RWPE2 (cell line): ENCODE data around the gene NOS1AP.

Source experiments
- ATAC-seq: fragments of 200-7000 bp; cut with Tn5 transposase; 3 replicates; pipeline ENCODE4 v1.9.1; 2021; ENCODE audit warnings: low read depth
- DNase-seq: peaks from one replicate; pipeline ENCODE4 v3.0.0-alpha.2; 2020; ENCODE audit warnings: low spot score
- H3K27ac ChIP-seq: fragments of 450-650 bp; 2 replicates; pipeline ENCODE4 v1.5.1; 2017; ENCODE audit warnings: mild to moderate bottlenecking; ENCODE audit not compliant: poor library complexity, severe bottlenecking
- H3K27me3 ChIP-seq: fragments of 250-450 bp; sonication (Bioruptor Pico); 2 replicates; pipeline ENCODE4 v1.5.1; 2021; ENCODE audit warnings: mild to moderate bottlenecking, moderate library complexity; ENCODE audit not compliant: insufficient read depth, poor library complexity, severe bottlenecking
- H3K36me3 ChIP-seq: fragments of 250-450 bp; sonication (Bioruptor Pico); 2 replicates; pipeline ENCODE4 v1.5.1; 2020; ENCODE audit warnings: low read depth, mild to moderate bottlenecking, moderate library complexity
- H3K4me1 ChIP-seq: fragments of 250-450 bp; sonication (Bioruptor Pico); 2 replicates; pipeline ENCODE4 v1.5.1; 2021; ENCODE audit warnings: mild to moderate bottlenecking, moderate library complexity; ENCODE audit not compliant: insufficient read depth, poor library complexity, severe bottlenecking
- H3K4me3 ChIP-seq: fragments of 250-450 bp; sonication (Bioruptor Pico); 2 replicates; pipeline ENCODE4 v1.5.1; 2021; ENCODE audit warnings: mild to moderate bottlenecking, moderate library complexity; ENCODE audit not compliant: severe bottlenecking
- H3K9me3 ChIP-seq: fragments of 250-450 bp; sonication (Bioruptor Pico); 2 replicates; pipeline ENCODE4 v1.5.1; 2021; ENCODE audit warnings: mild to moderate bottlenecking, moderate library complexity; ENCODE audit not compliant: severe bottlenecking
- CTCF ChIP-seq: fragments of 450-650 bp; IDR thresholded peaks from one replicate; pipeline ENCODE4 v1.5.1; 2017; ENCODE audit warnings: mild to moderate bottlenecking, moderate library complexity; ENCODE audit not compliant: poor library complexity, severe bottlenecking

Gene NOS1AP

GRCh38 chr1:162388083-162388594 lies 318.6 kb downstream of the NOS1AP start:
- H3K27ac ChIP-seq, result peak overlapping the region; percentile 47
- H3K4me1 ChIP-seq, result peaks cover 19% of the 10 kb centered on the region
- no peak for ATAC-seq

GRCh38 chr1:162388615-162389014 lies 319.1 kb downstream of the NOS1AP start:
- H3K9me3 ChIP-seq, result no peaks in the 10 kb centered on the region
- TF ChIP-seq CTCF, result no peak
- H3K27ac ChIP-seq, result peak overlapping the region; percentile 47
- DNase-seq, result no peak
- no peaks in the 10 kb centered on the region for H3K36me3 ChIP-seq
- no peaks in the 10 kb centered on the region for H3K27me3 ChIP-seq
- H3K4me1 ChIP-seq, result peaks cover 19% of the 10 kb centered on the region
- no peak; the same call in 2 of the 3 replicates for ATAC-seq
- no peak overlapping the region for H3K4me3 ChIP-seq

More at GRCh38 chr1:162388083-162388594, 318.6 kb downstream of the NOS1AP start:
- DNase-seq, result no peak
- Histone ChIP-seq H3K9me3 (no peaks in the 10 kb centered on the region), H3K36me3 (no peaks in the 10 kb centered on the region), H3K27me3 (no peaks in the 10 kb centered on the region), H3K4me3 (no peak overlapping the region)
- no peak for TF ChIP-seq CTCF

- Histone ChIP-seq H3K27me3 (no peaks in the 10 kb centered on the region), H3K4me1 (peaks cover 19% of the 10 kb centered on the region), H3K4me3 (no peak overlapping the region), H3K27ac (peak overlapping the region; percentile 47), H3K9me3 (no peaks in the 10 kb centered on the region), H3K36me3 (no peaks in the 10 kb centered on the region)
- peak; percentile 84 for ATAC-seq
- DNase-seq, result no peak
- no peak for TF ChIP-seq CTCF
Observed at GRCh38 chr1:162389021-162389818, 319.7 kb downstream of the NOS1AP start.

DNA sequence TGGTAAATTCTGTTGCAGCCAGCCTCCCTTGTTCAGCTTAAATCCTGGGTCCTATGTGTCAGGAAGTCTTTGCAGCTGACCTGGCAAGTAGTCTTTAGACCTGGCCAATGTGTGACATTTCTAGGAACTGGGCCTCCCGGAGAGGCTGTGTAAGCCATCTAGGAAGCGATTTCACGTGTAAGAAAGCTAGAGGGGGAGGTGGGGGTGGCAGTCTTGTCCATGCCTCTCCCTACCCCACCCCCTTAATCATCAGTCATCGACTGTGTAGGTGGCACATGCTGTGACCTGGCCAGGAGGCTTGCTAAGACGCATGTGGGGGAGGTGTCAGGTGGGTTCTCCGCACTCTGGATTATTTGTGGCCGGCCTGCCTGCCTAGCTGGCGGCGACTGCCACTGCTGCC lies 320.5 kb downstream of the NOS1AP start:
- no peak overlapping the region for H3K4me3 ChIP-seq
- DNase-seq (no peak), ATAC-seq (no peak)
- H3K27ac ChIP-seq, result peak overlapping the region; percentile 47
- H3K9me3 ChIP-seq, result no peaks in the 10 kb centered on the region
- no peak for TF ChIP-seq CTCF
- H3K4me1 ChIP-seq, result peaks cover 19% of the 10 kb centered on the region
- H3K27me3 ChIP-seq, result no peaks in the 10 kb centered on the region
- H3K36me3 ChIP-seq, result no peaks in the 10 kb centered on the region
